ENCODE measurements around the gene USP12. TPM values are rescaled to one million over a fixed set of nuclear protein-coding genes. Genes with fewer than 3 reads are reported as not detected.

Gene USP12
- total RNA-seq, 2 experiments from 2014 or later, result 9.9 to 27.6 TPM

GRCh38 chr13:27138457-27139093 is 33.0 kb downstream of the USP12 start:
- Histone ChIP-seq H3K4me3 (ENCODE audit: low read depth, low read length, poor library complexity, severe bottlenecking) (no peak overlapping the region), H3K9me3 (ENCODE audit: low read length) (peaks cover 7% of the 10 kb centered on the region; the same call in 1 of the 2 replicates), H3K9me2 (ENCODE audit: insufficient read depth, low read length) (no peaks in the 10 kb centered on the region), H3K36me3 (ENCODE audit: insufficient read depth, low read length) (no peaks in the 10 kb centered on the region; the same call in 1 of the 2 replicates), H3K4me2 (ENCODE audit: low read length) (no peak overlapping the region), H3K4me1 (ENCODE audit: insufficient read depth, low read length, poor library complexity, severe bottlenecking) (no peaks in the 10 kb centered on the region), H3K27ac (ENCODE audit: low read depth, low read length, poor library complexity, severe bottlenecking) (no peak overlapping the region), H4K20me1 (ENCODE audit: insufficient read depth, low read length) (peaks cover 7% of the 10 kb centered on the region; the same call in 1 of the 2 replicates), H3K79me2 (ENCODE audit: insufficient read depth, low read depth, low read length) (peaks cover 45% of the 10 kb centered on the region), H2AFZ (ENCODE audit: low read length) (no peak overlapping the region)
- TF ChIP-seq EZH2phosphoT487 (IDR thresholded peaks at IDR 0.05; ENCODE audit: borderline replicate concordance, low read depth, low read length), result no peak
- TF ChIP-seq, protein P1, sequence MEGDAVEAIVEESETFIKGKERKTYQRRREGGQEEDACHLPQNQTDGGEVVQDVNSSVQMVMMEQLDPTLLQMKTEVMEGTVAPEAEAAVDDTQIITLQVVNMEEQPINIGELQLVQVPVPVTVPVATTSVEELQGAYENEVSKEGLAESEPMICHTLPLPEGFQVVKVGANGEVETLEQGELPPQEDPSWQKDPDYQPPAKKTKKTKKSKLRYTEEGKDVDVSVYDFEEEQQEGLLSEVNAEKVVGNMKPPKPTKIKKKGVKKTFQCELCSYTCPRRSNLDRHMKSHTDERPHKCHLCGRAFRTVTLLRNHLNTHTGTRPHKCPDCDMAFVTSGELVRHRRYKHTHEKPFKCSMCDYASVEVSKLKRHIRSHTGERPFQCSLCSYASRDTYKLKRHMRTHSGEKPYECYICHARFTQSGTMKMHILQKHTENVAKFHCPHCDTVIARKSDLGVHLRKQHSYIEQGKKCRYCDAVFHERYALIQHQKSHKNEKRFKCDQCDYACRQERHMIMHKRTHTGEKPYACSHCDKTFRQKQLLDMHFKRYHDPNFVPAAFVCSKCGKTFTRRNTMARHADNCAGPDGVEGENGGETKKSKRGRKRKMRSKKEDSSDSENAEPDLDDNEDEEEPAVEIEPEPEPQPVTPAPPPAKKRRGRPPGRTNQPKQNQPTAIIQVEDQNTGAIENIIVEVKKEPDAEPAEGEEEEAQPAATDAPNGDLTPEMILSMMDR (conservative IDR thresholded peaks at IDR 0.05; ENCODE audit: low read length), result no peak
- no TSS peak for BruUV-seq (replicated peaks)
- DNase-seq (ENCODE audit: low spot score), result no peak
- ChIA-PET CTCF (ENCODE audit: unreplicated experiment) (no interaction called here), POLR2A (no interaction called here)
- intact Hi-C loops (cut with micrococcal nuclease; ENCODE audit: unreplicated experiment), result no loop called here

DNA sequence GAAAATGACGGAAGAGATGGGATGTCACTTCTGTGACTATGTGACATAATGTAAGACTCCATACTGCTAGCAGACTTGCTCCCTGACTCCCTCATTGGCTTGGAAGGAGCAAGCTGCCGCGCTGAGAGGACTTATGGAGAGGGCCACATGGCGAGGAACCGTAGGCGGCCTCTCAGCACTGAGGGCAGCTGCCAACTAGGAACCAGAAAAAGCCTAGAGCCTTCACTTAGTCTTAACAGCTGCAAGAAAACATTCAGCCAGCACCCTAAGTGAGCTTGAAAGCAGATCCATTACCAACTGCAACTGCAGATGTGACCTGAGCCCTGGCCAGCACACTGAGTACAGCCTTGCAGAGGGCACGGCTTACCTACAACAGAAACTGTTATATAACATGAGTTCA is 33.9 kb downstream of the USP12 start:
- no peaks in the 10 kb centered on the region for H3K4me1 ChIP-seq (ENCODE audit: insufficient read depth, low read length, poor library complexity, severe bottlenecking)
- peaks cover 49% of the 10 kb centered on the region for H3K79me2 ChIP-seq (ENCODE audit: insufficient read depth, low read depth, low read length)
- intact Hi-C loops (cut with micrococcal nuclease; ENCODE audit: unreplicated experiment), result no loop called here
- CTCF ChIA-PET (ENCODE audit: unreplicated experiment), result no interaction called here
- H3K27ac ChIP-seq (ENCODE audit: low read depth, low read length, poor library complexity, severe bottlenecking), result no peak overlapping the region
- H2AFZ ChIP-seq (ENCODE audit: low read length), result no peak overlapping the region
- DNase-seq (ENCODE audit: low spot score), result no peak
- no peaks in the 10 kb centered on the region; the same call in 1 of the 2 replicates for H3K36me3 ChIP-seq (ENCODE audit: insufficient read depth, low read length)
- POLR2A ChIA-PET, result no interaction called here
- no peak overlapping the region for H3K4me2 ChIP-seq (ENCODE audit: low read length)
- peaks cover 7% of the 10 kb centered on the region; the same call in 1 of the 2 replicates for H4K20me1 ChIP-seq (ENCODE audit: insufficient read depth, low read length)
- H3K4me3 ChIP-seq (ENCODE audit: low read depth, low read length, poor library complexity, severe bottlenecking), result no peak overlapping the region
- no peaks in the 10 kb centered on the region for H3K9me2 ChIP-seq (ENCODE audit: insufficient read depth, low read length)
- TF ChIP-seq, protein P1 (conservative IDR thresholded peaks at IDR 0.05; ENCODE audit: low read length), result no peak
- TF ChIP-seq EZH2phosphoT487 (IDR thresholded peaks at IDR 0.05; ENCODE audit: borderline replicate concordance, low read depth, low read length), result no peak
- BruUV-seq (replicated peaks), result no TSS peak
- peaks cover 7% of the 10 kb centered on the region; the same call in 1 of the 2 replicates for H3K9me3 ChIP-seq (ENCODE audit: low read length)

GRCh38 chr13:27135023-27135422 is 36.6 kb downstream of the USP12 start:
- intact Hi-C loops (cut with micrococcal nuclease; ENCODE audit: unreplicated experiment), result no loop called here
- H3K9me3 ChIP-seq (ENCODE audit: low read length), result peaks cover 14% of the 10 kb centered on the region
- TF ChIP-seq, protein P1 (conservative IDR thresholded peaks at IDR 0.05; ENCODE audit: low read length), result no peak
- no peak for TF ChIP-seq EZH2phosphoT487 (IDR thresholded peaks at IDR 0.05; ENCODE audit: borderline replicate concordance, low read depth, low read length)
- peaks cover 7% of the 10 kb centered on the region; the same call in 1 of the 2 replicates for H4K20me1 ChIP-seq (ENCODE audit: insufficient read depth, low read length)
- POLR2A ChIA-PET, result interaction anchor here (1.5 kb wide), 1 partner anchor 18 kb away, joined by 5 read pairs; no protein-coding TSS in a partner anchor
- H3K79me2 ChIP-seq (ENCODE audit: insufficient read depth, low read depth, low read length), result peaks cover 42% of the 10 kb centered on the region; the same call in 1 of the 2 replicates
- H3K36me3 ChIP-seq (ENCODE audit: insufficient read depth, low read length), result peaks cover 12% of the 10 kb centered on the region
- H3K9me2 ChIP-seq (ENCODE audit: insufficient read depth, low read length), result no peaks in the 10 kb centered on the region
- CTCF ChIA-PET (ENCODE audit: unreplicated experiment), result no interaction called here
- no peak overlapping the region for H2AFZ ChIP-seq (ENCODE audit: low read length)
- no peak overlapping the region for H3K4me2 ChIP-seq (ENCODE audit: low read length)
- H3K4me1 ChIP-seq (ENCODE audit: insufficient read depth, low read length, poor library complexity, severe bottlenecking), result no peaks in the 10 kb centered on the region
- no TSS peak for BruUV-seq (replicated peaks)
- no peak overlapping the region for H3K27ac ChIP-seq (ENCODE audit: low read depth, low read length, poor library complexity, severe bottlenecking)
- DNase-seq (ENCODE audit: low spot score), result no peak
- no peak overlapping the region for H3K4me3 ChIP-seq (ENCODE audit: low read depth, low read length, poor library complexity, severe bottlenecking)
